Left lobe of liver (tissue), 2 donors: Measurements from ENCODE around the gene CPO. TPM values are rescaled to one million over a fixed set of nuclear protein-coding genes. Genes with fewer than 3 reads are reported as not detected.

ENCODE experiments used
- ATAC-seq: fragments of 200-7000 bp; cut with Tn5 transposase; one replicate; pipeline ENCODE4 v1.9.1; 2020; ENCODE audit warnings: mild to moderate bottlenecking, moderate library complexity
- DNase-seq: peaks from one replicate; pipeline ENCODE4 v3.0.0-alpha.2; 2020; ENCODE audit warnings: low spot score
- total RNA-seq: library from RNA; stranded (reverse); gene quantifications from one replicate; pipeline ENCODE4 v1.2.1, GENCODE V29; 2021
- donor health status: DM: no; HTN: no; CAD: no; lungs with moderate emphysema.
- donor health status: DM: no; HTN: yes; CAD: no.

The CPO gene
- total RNA-seq, 1 donor from 2014 or later, result 0.38 TPM

DNA sequence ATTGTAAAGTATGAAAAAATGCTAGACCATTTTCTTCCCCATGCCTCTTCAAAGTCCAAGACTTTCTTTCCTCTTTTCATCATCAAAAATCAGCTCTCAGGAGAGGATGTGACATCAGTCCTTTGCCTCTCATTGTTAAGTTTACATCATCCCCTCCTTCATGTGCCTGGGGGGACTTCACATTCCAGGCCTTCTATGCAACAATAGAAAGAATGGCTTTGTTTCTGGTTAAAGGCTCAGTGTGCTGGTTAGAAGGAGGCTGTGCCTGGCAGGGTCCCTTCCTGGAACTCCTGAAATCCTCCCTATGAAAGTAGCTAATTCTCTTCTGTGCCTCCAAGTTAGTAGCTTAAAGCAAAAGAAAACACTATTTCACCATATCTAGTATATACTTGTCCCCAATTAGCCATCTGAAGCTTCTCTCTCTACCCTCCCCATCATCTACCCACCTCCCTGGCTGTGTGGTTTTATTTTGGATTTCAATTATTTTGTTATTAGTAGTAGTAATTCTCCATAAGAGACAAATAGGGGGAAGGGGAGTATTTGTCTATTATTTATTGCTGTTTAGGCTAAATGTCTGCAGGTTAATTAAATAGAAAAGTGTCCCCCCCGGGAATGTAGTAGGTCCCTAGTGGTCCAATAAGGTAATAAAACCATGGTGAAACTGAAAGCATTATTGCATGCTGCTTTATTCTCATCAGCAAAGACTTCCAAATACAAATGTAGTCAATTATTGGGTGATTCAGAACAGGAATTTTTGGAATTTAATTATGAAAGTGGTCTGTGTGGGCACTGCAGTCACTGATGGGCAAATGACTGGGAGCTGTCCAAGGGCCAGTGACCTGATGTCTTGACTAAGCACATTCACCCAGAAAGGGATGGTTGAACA lies 69.0 kb downstream of the CPO start:
- no peak for DNase-seq
- no peak for ATAC-seq

DNA sequence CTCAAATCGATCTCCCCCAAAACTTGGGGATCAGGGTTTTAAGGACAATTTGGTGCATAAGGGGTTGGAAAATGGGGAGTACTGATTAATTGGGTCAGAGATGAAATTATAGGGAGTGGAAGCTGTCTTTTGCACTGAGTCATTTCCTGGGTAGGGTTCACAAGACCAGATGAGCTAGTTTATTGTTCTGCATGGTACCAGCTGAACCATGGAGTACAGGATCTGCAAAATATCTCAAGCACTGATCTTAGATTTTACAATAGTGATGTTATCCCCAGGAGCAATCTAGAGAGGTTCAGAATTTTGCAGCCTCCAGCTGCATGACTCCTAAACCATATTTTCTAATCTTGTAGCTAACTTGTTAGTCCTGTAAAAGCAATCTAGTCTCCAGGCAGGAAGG lies 73.1 kb downstream of the CPO start:
- ATAC-seq (no peak), DNase-seq (no peak)

DNA sequence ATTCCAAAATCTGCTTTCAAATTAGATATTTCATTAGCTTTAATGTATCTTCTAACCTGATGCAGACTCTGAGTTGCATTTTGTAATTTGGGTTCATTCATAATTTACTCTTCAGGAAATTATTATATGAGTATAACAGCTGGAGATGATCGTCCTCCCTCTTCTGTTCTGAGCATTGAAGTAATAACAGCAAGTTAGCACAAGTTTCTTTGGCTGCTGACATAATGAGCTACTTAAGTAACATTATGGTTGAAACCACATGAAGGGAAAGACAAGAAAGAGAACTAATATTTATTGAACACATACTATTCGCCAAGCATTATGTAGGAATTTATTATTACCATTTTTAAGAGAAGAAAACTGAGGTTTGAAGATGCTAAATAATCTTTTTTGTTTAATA lies 75.1 kb downstream of the CPO start:
- ATAC-seq (no peak), DNase-seq (no peak)

DNA sequence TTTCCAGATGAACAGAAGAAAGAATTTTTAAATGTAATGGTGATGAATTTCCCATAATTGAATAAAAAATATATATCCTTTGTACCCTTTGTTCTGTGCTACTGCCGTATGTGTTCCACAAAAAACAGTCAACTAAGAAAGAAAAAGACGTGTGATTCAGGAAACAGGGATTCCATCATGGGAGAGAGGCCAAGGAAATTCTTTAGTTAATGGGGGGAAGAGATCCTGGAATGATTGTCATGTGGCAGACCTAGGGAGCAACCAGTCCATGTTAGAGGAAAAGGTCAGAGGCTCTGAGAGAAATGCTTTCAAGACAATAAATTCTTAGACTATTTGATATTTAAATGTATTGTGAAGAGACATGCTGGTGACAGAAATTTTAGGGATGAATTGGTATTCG lies 76.6 kb downstream of the CPO start:
- ATAC-seq (no peak), DNase-seq (no peak)

Other genes with a start within 250 kb of the CPO start
- not detected for gene DYTN, start 221.1 kb upstream of the CPO start, total RNA-seq
- gene MDH1B, start 174.2 kb upstream of the CPO start, total RNA-seq, result 0.28 TPM
- gene FASTKD2, start 173.9 kb upstream of the CPO start, total RNA-seq, result 12.9 TPM
- 9.7 TPM for gene KLF7, start 226.4 kb downstream of the CPO start, total RNA-seq